ENCODE data around the gene RHO.

DNA sequence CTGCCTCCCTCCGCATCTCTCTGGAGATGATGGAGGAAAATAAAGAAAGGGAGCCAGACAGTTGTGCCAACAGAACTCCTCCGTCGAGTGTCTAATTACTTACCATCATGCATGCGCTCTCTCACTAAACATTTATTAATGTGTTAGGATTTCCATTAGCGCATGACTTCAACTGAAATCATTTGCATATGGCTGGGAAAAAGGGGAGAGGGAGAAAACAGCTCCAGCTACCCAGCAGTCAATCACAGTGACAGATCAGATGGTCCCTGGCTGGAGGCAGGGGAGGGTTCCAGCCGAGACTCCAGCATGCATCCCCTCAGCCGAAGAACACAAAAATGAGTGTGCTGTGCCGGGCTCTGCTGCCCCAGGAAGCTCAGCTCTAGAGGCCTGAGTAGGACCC, 6.8 kb upstream of the RHO start:
- TF ChIP-seq, protein P1, sequence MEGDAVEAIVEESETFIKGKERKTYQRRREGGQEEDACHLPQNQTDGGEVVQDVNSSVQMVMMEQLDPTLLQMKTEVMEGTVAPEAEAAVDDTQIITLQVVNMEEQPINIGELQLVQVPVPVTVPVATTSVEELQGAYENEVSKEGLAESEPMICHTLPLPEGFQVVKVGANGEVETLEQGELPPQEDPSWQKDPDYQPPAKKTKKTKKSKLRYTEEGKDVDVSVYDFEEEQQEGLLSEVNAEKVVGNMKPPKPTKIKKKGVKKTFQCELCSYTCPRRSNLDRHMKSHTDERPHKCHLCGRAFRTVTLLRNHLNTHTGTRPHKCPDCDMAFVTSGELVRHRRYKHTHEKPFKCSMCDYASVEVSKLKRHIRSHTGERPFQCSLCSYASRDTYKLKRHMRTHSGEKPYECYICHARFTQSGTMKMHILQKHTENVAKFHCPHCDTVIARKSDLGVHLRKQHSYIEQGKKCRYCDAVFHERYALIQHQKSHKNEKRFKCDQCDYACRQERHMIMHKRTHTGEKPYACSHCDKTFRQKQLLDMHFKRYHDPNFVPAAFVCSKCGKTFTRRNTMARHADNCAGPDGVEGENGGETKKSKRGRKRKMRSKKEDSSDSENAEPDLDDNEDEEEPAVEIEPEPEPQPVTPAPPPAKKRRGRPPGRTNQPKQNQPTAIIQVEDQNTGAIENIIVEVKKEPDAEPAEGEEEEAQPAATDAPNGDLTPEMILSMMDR (IDR thresholded peaks at IDR 0.05; ENCODE audit: low read depth, low read length) = no peak
- TF ChIP-seq EZH2phosphoT487 (IDR thresholded peaks at IDR 0.05; ENCODE audit: low read depth) = no peak

All from OCI-LY3 (cell line).